8988T (cell line): ENCODE data around the gene FANCF.

Experiments used
- DNase-seq: peaks from one replicate; pipeline ENCODE4 v3.0.0; 2011

The FANCF gene

DNA sequence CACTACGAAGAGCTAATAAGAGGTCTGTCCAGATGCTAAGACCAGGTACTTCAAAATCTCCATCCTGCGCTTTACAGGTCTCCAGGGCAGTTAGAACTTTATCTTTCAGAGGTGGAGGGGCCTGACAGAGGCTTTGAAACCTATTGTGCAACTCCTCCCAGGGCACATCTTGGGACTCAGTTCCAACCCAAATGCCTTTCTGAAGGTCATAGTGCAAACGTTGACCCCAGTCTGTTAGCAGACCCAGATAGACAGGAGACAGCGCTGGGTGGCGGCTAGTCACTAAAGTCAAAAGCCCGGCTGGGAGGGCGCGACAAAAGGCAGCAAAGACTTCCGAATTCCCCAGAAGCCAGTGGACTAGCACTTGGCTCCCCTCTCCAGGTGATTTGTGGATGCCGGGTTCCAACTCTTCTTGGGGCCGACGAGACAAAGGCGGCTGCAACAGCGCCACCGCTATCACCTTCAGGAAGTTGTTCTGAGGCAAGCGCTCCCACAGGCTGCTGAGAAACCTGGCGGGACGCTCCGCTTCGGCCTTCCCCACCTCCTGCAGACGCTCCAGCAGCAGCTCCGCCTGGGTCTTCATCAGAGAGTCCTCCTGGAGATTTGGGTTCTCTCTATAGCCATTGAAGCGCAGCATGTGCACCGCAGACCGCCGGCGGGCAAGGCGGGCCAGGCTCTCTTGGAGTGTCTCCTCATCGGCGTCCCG lies 728 bp downstream of the FANCF start:
- DNase-seq: peak; percentile 38

DNA sequence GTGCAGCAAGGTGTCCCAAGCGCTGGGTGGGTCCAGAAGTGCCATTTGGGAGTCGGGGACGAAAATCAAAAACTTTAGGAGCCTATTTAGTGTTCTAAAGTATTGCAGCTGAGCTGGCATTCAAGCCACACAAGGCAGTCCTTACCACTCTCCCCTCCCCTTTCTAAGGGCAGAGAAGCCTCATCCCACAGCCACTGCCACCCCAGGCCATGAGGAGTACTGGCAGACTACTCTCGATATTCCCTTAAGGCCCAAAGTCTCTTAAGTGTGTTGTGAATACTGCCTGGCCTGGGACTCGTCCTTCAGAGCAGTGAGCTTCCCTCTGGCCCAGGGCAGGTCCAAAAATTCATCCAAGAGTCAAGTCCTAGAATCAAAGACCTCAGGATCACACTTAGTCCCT lies 7.8 kb downstream of the FANCF start:
- no peak for DNase-seq

GRCh38 chr11:22603933-22604332 lies 21.7 kb downstream of the FANCF start:
- DNase-seq: no peak

- DNase-seq: no peak
Measured at GRCh38 chr11:22602504-22602903, 23.1 kb downstream of the FANCF start.

DNA sequence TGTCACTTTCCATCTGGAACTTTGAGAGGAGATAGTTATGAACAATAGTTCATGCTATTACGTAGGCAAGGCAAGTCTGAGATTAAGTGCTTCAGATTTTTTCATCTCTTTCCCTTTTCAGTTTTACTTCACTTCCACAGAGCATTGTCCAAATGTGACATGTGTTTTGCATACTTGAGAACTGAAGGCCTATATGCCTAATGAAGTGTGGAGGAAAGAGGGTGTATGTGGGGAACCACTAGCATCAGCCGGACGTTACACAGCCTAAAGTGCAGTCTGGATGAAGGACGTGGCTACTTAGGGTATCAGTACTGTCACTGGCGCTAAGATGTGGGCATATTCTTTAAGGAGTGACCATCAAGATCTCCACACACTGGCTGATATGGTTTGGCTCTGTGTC lies 26.2 kb downstream of the FANCF start:
- no peak for DNase-seq

- DNase-seq: no peak
Measured at GRCh38 chr11:22597062-22597461, 28.6 kb downstream of the FANCF start.

- no peak for DNase-seq
Measured at GRCh38 chr11:22584976-22585375, 40.6 kb downstream of the FANCF start.

DNA sequence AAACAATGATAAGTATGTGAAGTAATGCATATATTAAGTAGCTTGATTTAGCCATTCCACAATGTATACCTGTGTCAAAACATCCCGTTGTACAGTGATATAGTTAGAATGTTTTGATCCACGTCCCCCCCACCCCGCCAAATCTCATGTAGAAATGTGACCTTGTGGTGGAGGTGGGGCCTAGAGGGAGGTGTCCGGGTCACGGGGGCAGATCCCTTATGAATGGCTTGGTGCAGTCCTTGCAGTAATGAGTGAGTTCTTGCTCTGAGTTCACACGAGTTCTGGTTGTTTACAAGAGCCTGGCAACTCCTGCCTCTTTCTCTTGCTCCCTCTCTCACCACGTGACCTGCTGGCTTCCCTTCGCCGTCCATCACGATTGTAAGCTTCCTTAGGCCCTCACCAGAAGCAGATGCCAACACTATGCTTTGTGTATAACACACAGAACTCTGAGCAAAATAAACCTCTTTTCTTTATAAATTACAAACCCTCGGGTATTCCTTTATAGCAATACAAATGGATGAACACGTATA lies 41.6 kb downstream of the FANCF start:
- DNase-seq: no peak

DNA sequence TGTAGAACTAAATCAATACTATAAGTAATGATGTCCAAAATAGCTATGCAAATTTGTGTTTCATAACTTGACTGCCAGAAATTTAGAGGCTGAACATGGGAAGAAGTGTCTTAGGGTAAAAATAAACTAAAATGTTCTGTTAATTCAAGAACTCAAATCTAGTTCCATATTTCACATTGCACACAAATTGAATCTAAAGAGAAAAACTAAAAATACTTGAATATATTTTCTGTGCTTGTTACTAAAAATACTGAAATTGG lies 43.5 kb downstream of the FANCF start:
- no peak for DNase-seq

DNA sequence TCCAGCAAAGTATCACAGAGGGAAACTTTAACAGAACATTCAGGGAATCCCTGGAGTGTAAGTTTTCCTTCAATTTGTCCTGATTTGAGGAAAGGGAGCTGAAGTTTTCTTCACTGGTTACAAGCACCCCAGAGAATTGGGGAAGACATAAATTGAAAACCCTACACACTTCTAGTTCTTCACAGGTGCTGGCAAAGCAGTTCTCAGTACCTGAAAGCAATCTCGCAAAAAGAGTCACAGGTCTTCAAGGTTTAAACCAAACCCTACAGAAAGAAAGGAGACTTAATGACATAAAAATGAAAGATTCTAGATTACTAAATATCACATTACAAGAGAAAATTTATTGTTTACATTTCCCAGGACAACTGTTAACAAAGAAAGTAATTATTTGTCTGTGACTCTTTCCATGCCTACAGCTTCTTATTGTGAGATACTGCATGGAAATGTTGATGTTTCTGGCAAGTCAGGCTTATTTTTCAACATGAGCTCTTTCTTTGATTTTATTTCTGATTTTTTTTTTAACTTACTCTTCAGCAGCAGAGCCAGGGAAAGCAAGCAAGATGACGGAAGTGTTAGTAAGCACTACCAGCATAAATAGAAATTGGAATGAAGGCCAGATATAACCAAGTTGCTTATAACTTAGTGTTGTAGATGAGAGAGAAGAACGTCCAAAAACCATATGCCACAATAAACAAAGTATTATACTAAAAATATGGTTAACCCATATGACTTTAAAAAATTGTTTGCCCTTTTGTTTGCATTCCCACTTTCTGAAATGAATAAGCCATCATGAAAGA lies 44.1 kb downstream of the FANCF start:
- DNase-seq: no peak

DNA sequence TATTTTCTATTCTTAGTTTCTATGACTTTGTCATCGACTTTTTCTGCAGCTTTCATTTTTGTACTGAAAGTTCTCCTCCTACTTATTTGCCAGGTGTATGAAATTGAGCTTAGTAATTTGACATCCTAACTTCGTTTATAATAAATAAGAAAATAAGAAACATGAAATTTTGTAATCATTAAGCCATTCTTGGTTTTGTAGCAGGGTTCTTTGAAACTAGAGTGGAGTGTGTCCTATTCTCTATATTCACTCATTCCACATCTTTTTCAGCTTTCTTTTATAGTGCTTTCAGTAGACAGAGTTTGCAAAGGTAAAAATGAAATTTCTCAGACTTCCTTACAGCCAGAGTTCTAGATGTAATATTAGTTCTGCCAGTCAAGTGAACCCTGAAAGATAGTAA lies 47.8 kb downstream of the FANCF start:
- no peak for DNase-seq
